ENCODE data around the gene PRDM1.

DNA sequence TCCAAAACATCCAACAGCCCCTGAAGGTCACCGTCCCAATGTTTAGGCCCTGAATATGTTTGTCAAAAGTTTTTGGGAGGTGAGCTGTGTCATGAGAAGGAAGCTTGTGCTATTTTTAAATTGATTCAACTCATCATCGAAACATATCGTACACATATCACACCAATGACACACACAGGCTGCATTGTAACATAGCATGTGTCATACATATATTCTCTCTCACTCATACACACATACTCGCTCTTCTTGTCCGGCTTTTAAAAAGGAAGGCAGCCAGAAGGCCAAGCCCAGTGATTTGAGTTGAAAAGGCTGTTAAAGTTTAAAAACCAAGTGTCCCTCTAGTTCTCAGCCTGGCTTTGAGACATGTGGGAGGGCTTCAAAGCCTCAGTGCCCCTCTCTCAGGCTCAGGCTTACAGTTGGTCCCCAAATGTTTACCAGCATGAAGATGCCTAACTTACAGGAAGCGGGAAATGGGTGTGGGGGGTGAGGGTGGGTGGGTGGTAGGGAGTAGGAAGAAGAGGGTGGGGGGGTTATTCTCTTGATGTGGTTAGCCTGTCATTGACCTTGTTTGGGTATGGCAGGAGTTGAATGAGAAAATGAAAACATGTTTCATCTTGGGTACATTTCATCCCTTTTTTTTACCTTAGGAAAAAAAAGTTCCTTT, 3.3 kb upstream of the PRDM1 start:
- no peak for TF ChIP-seq HDGF (IDR thresholded peaks at IDR 0.05; ENCODE audit: borderline replicate concordance)
- TF ChIP-seq SP1 (IDR thresholded peaks at IDR 0.05): no peak
- TF ChIP-seq ELF4 (IDR thresholded peaks at IDR 0.05): no peak
- no peak for TF ChIP-seq LEF1 (IDR thresholded peaks at IDR 0.05; ENCODE audit: borderline replicate concordance)
- no peak for TF ChIP-seq TARDBP (IDR thresholded peaks at IDR 0.05)
- TF ChIP-seq FOXK2 (IDR thresholded peaks at IDR 0.05): no peak

All from HEK293T (cell line).